Measurements from ENCODE around the gene MAP3K9. TPM values are rescaled to one million over a fixed set of nuclear protein-coding genes. Genes with fewer than 3 reads are reported as not detected.
A peak's percentile ranks its signal among the peaks of the same experiment; 100 is the strongest.
"Not testable (repeated sequence)": the region's sequence is repeated elsewhere in the genome, so short reads cannot be mapped to it uniquely, and the experiment has no call there.

MAP3K9 gene
- total RNA-seq, 1 donor from 2014 or later, result 6.7 TPM

DNA sequence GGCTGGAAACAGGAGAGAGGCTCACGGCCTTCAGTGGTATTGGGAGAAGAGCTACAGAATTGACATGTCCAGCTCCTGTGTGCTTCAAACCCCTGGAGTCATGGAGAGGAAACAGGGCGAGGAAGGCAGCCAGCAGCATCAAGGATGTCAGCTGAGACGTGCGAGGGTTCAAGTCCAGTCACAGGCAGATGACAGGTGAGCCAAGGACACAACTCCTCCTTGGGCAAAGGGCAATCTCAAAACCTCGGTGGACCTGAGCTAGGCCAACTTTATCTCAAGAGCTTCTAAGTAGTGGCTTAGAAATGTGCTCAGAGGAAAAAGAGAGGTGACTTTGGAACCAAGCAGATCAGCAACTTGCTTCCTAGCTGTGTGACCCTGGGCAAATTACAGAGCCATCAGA lies 86.0 kb downstream of the MAP3K9 start:
- no peak for DNase-seq

DNA sequence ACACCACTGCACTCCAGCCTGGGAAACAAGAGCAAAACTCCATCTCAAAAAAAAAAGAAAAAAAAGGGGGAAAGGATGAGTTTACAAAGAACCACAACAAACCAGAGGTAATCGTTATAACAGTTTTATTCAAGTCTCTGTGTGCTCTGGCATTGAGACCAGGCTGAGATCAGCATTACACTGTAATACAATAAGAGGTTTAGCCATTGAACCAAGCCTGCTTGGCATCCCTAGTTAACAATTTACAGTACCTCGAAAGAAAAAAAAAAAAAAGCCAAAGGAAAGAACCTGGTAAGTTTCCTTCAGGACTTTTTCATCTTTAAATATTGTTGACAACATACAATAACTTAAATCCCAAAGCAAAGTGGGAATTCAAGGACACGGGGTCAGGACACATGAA lies 86.9 kb downstream of the MAP3K9 start:
- no peak for DNase-seq

DNA sequence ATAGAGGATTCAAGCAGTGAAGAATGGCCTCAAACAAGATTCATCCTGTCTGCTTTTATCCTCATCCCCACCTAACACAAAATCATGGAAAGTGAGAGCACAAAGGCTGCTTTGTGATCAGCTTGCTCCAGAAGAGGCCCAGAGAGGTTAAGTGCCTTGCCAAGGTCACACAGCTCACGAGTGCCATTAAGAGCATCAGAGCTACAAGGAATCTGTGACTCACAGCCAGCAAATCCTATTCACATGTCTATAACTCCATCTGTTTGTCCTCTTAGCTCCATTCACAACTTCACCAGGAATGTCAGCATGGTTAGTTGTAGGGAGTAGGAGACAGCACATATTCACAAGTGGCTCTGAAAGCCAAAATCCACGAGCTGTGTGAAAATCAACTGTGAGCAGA lies 87.8 kb downstream of the MAP3K9 start:
- DNase-seq, result no peak

DNA sequence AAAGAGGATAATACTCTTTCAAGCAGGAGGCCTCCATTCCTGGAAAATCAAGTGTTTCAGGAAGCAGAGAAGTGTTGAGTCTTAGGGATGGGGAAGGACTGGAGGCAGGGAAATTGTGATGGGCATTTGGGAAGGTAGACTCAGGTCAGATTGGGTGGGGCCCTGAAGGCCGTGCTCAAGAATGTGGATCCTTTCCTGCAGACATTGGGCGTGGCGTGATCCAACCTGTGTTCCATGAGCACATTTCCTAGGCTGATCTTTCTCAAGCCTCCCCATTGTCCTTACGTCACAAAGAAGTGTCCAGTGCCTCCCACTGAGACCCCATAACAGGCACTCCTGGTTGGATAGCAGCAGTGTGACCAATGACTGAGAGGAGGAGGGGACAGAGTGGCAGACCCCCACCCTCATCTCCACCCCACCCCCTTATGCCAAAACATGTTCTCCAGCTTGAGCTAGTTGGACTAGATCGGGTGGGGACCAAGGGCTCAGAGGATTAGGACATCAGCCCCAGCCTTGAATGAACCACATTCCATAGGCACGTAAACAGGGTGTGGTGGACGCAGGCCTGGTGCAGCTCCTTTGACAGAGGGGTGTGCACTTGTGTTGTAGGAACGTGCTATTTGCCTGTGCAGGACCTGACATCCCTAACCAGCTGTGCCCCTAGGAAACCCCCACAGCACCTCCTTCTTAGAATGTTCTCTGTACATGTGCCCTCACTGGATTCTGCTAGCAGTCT lies 90.8 kb downstream of the MAP3K9 start:
- DNase-seq, result peak; percentile 29

DNA sequence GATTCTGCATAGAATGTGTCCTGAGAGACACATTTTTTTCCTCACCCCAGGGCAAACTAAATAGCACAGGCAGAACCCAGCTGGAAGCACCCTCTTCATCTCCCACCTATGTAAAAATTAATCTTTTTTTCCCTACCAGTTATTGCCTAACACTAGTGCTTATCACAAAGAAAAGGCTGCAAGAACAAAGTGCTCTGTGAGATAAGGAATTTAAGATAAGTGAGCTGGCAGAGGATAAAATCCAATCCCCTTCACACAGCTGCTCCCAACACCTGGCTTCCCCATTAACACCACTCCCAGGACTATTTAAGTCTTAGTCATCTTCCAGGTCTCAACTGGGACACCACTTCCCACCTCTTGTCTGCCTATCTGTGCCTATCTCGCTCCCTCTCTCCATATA lies 92.4 kb downstream of the MAP3K9 start:
- no peak for DNase-seq

DNA sequence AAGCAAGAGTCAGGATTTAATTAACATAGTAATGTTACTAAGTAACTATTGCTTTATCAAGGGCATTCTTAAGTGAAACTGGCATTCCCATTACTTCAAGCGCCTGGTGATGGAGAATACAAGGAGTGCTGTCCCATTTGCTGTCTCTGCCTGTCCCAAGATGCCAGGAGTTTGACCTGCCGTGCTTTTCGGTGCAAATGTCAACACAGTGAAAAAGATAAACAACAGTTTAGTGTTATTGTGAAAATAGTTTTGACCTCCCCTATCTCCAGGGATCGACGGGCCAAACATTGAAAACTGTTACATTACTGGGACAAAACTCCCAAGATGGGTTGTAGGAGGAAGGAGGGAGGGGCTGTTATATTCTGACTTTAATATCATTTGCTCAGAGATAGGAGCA lies 92.8 kb downstream of the MAP3K9 start:
- DNase-seq, result no peak

DNA sequence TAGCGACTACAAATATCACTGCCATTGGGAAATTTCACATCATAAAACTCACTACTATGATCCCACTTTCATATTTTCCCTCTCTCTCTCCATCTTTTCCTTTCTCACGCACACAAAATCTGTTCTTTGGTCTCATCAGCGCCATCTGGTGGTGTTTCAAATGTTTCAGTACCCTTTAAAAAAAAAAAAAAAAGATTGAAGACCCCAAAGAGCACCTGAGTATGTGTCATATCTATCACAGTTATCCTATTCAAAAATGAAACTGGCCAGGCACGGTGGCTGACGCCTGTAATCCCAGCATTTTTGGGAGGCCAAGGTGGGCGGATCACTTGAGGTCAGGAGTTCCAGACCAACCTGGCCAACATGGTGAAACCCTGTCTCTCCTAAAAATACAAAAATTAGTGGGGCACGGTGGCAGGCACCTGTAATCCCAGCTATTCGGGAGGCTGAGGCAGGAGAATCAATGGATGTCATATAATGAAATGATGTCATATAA lies 95.2 kb downstream of the MAP3K9 start:
- DNase-seq, result peak; percentile 86

DNA sequence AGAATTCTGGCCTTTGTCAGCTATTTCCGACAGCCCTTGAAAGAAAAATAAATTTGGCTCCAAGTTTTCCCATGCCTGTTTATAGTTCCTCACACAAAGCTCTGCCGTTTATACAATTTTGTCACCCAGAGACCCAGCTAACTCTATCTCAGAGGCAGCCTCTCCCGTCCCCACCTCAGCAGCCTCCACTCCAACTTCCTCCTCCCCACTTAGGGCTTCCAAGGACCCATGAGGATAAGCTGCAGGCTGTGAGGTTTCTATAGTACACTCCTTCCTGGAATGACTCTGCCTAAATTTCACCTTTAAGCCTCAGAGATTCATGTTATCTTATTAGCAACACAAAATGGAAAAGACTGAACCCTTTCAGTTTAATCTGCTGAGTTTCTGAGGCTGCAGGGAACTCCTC lies 95.8 kb downstream of the MAP3K9 start:
- DNase-seq, result peak; percentile 12

DNA sequence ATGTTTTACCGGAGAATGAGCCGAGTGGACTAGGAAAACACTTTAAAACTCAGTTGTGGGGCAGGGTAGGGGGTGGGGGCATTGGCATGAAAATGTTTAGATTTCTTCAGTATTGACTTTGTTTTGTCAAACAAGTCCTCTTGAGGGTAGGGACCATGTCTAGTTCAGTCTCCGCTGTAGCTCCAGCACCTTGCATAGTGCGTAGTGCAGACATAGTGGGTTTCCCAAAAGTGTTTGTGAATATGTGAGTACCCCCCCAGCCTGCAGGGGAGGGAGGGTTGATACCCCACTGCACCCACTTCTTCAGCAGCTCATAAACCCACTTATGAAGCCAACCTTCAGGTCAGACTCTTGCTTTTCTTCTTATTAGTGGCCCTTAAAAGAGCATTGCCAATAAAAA lies 96.2 kb downstream of the MAP3K9 start:
- DNase-seq, result no peak

DNA sequence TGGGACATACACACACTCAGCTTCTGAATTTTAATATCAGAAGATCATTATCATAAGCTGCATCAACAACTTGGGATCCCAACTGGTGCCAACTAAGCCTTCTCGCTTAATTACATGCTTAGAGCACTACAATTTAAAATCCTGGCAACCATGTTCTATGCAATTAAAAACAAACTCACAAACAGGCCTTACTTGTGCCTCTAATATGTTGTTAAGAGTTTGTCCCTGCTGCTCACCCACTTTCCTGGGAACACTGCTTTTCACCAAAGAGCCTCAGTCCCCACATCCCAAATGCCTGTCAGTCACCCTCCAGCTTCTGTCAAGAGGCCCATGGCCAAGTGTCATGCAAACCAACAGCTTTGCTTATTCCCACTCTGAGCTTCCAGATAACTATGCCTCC lies 97.9 kb downstream of the MAP3K9 start:
- no peak for DNase-seq

DNA sequence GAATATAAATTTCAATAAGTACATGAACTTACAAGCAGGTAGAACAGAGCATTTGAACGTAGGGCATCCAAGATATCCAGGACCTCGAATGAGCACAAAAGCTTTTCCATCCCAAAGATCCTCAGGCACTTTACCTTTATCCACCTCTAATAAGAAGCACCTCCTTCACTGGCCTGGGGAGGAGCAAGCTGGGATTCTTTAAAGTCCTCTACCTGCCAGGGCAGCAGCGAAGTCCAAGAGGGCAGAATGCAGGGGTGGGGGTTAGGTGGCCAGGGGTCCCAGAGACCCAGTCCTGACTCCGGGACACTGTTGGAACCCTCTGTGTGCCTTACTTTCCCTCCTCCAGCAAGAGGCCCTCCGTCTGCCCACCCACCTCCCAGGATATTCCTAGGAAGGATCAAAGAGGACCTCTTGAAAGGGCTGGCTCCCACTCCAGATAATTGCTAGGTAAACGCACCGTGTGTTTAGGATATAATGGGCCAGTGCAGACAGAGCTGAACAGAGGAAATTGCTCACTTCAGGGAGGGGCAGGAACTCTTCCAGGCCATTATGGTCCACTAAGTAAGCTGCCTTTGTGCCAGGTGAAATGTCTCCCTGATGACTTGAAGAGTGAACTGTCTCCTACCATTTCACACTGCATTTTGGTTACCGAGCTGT lies 99.5 kb downstream of the MAP3K9 start:
- DNase-seq, result no peak

DNA sequence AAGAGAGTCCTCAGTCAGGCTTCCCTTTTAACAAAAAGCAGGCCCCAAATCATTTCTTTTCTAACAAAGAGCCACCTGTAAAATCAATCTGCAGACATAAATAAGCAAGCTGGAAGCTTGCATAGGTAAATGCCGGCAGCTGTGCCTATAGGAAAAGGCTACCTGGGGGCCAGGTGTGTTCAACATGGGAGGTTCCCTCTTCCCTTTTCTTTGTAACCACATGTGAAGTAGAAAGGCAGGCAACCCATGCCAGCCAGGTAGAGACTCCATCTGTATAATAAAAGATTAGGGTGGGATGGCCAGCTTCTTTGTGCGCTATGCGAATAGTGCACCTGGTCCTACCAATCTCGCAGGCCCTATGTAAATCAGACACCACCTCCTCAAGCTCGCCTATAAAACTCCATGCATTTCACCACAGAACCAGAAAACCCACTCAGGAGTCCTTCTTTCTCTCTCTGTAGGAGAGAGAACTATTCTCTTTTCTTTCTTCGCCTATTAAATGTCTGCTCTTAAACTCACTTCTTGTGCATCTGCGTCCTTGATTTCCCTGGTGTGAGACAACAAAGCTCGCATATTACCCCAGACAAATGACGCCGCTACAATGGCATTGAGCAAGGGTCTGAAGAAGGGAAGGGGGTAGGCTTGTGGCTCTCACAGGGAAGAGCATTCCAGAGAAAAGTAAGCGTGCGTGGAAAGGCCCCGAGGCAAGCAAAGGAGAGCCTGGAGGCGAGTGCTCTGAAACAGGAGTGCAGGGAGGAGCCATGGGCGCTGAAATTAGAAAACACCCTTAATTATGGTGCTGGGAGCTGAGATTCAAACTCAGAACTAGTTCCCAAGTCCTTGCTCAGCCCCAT lies 100.4 kb downstream of the MAP3K9 start:
- DNase-seq, result no peak

DNA sequence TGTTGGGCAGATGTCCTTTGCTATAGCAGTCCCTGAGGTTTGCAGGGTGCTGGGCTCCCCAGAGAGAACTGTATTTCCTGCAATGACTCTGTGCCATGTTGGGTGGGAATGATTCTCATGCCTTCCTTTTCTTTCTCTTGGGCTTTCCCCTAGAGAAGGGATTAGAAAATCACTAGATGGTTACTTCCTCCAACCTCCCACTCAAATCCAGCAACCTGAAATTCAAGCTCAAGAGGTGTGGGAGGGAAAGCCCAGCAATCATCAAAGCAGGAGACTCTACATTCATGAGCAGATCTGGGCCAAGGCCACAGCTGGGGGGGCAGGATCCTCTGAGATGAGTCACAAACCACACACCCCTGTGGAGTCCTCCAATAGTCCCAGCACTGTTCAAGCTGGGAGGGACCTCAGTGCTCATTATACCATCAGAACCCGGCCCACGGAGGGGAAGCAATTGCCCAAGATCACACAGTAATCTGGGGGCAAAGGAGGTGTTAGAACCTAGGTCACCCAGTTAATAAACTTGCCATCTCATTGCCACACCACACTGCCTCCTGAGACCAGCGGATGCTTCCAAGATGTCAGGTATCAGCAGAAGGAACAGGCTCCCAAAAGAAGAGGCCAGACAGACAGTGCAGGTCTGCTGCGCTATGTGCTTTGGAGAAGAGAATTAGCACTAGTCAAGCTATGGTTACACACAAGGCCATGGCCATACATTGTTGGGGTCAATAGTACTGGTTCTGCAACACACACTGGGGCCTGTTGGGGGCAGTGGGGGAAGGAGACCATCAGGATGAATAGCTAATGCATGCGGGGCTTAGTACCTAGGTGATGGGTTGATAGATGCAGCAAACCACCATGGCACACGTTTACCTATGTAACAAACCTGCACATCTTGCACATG lies 101.9 kb downstream of the MAP3K9 start:
- no peak for DNase-seq

DNA sequence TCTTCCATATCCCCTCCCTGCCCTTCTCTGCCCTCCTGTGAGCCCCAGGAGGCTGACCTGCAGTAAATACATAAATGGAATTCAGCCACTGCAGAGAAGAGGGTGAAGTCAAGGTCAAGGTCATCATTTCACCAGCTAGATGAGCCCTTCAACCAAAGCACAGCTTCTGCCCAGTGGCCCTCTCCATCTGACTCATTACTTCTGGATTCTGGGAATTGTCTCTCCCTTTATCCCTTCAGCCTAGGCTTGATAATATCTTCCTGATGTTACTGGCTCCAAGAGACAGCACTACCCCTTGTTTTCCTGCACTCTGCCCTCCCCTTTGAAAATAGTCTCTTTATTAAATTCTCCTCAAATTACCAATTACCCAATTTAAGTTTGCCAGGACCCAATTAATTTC lies 103.1 kb downstream of the MAP3K9 start:
- DNase-seq, result no peak

DNA sequence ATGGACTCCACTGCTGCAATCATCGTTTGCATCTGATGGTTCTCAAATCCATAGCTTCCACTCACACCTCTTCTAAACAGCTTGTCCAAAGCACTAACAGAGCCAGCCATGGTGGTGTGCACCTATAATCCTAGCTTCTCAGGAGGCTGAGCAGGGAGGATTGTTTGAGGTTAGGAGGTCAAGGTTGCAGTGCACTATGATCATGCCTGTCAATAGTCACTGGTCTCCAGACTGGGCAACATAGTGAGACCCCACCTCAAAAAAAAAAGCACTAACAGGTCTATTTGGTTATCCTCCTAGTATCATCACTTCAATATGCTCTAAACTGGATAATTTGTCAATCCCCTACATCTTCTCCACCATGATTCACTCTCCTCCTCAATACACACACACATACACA lies 104.4 kb downstream of the MAP3K9 start:
- no peak for DNase-seq

DNA sequence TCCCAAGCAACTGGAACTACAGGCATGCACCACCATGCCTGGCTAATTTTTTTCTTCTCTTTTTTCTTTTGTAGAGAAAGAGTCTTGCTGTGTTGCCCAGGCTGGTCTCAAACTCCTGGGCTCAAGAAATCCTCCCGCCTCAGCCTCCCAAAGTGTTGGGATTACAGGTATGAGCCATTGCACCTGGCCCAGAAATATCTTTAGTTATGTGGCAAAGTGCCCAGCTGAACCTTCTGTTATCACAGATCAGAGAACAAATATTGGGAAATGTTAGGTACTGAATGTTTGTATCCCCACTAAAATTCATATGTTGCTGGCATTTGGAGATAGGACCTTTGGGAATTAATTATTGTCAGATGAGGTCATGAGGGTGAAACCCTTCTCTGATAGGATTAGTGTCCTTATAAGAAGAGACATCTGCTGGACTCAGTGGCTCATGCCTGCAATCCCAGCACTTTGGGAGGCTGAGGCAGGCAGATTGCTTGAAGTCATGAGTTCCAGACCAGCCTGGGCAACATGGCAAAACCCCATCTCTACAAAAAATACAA lies 105.6 kb downstream of the MAP3K9 start:
- DNase-seq, result not testable (repeated sequence)

DNA sequence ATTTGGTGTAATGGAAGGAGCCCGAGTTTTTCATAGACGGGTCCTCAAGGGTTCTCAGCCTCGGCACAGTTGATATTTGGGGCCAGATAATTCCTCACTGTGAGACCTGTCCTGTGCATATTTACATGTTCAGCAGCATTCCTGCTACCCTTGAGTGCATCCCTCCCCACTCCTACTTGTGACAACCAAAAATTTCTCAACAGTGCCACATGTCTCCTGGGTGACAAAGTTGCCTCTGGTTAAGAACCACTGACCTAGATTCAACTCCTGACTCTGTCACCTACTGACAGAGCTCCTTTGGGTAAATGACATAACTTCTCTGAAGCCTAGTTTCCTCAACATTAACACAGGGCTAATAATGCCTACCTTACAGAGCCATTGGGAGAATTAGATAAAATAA lies 107.2 kb downstream of the MAP3K9 start:
- DNase-seq, result no peak

DNA sequence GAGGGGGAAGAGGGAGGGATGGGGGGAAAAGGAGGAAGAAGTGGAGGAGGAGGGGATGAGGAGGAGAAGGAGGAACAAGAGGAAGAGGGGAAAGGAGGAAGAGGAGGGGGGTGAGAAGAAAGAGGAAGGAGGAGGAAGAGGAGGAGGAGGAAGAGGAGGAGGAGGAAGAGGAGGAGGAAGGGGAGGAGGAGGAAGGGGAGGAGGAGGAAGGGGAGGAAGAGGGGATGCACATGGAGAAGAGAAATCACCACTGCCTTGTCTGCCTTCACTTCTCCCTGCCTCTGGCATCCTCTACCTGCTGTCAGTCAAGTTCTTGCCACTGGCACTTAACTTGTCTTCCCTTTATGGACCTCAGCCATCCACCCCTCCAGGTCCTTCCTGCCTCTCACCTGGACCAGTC lies 107.7 kb downstream of the MAP3K9 start:
- no peak for DNase-seq

DNA sequence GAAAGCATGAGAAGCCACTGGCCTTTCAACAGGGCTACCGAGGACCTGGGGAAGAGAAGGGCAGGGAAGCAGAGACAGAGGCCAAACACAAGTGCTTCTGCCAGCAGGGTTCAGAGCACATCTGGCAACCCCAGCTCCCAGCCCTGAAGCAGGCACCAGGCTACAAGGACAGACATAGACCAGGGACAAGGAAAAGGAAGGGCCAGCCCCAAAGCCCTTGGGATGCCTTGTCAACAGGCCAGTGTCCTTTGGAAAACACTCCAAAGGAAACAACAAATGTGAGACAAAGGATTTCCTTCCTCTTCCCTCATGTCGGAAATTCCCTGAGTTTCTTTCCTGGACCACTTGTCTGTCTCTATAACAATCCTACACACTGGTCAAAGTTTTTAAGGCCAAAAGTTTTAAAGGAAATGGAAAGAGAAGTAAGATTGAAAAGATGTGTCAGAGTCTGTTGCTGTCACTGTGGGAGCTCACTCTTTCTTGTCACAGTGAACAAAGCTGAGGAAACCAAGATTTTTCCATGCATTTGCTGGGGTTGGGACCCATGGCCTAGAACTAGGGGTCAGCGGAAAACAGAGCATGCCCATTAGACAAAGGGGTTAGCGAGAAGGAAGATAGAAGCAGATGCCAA lies 108.2 kb downstream of the MAP3K9 start:
- DNase-seq, result no peak

DNA sequence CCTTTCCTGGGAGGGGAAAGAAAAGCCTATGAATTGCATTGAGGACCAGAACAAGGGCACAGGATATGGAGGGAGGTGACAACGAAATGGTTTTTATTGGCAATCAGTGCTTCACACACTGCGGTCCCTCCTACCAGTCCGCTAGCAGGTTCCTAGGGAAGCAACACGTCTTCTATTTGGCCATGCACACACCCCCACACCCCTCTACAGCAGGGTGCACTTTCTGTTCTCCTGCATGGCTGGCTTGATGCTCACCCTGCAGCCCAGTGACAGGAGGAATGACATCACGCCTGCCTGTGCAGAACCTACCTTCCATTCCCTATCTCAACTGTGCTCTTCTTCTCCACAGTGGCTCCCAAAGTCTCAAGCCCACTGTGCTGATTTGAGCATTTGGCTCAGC lies 109.7 kb downstream of the MAP3K9 start:
- no peak for DNase-seq

DNA sequence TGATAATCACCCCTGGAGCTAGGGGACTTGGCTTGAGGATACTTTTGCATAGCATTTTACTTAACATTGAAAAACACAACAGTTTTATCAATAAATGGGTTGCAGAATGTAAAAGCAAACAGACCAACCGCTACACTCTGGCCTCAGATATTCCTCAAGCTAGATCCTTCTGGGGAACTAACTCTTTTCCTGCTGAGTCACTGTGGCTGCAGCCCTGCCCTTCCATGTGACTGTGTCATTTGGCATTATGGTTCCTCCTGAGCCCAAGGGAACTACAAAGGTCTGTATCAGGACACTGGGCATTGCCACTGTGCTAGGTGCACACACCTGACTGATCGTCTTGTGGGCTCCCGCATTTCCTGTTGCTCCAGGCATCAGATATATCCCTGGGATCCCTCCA lies 111.0 kb downstream of the MAP3K9 start:
- DNase-seq, result no peak

All from tongue (tissue), 2 donors.